GM19240 (cell line): ENCODE measurements around the gene SASH1.

Experiments used
- DNase-seq: peaks from one replicate; pipeline ENCODE4 v3.0.0; 2011; ENCODE audit warnings: low spot score; ENCODE audit not compliant: insufficient read length

Gene SASH1

DNA sequence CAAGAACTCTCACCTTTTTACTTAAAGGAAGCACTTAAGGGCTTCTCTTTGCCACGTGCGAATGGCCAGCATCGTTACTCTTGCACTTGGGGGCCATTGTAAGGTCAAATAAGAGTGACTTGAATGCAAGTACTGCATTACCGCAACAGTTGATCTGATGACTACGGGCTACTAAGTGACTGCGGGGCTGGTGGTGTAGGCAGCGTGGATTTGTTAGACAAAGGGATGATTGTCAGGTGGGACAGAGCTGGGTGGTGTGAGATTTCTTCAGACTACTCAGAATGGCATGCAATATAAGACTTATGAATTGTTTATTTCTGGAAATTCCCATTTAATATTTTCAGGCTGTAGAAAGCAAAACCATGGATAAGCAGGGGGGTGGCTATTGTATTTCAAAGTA lies 204.5 kb downstream of the SASH1 start:
- DNase-seq: no peak

DNA sequence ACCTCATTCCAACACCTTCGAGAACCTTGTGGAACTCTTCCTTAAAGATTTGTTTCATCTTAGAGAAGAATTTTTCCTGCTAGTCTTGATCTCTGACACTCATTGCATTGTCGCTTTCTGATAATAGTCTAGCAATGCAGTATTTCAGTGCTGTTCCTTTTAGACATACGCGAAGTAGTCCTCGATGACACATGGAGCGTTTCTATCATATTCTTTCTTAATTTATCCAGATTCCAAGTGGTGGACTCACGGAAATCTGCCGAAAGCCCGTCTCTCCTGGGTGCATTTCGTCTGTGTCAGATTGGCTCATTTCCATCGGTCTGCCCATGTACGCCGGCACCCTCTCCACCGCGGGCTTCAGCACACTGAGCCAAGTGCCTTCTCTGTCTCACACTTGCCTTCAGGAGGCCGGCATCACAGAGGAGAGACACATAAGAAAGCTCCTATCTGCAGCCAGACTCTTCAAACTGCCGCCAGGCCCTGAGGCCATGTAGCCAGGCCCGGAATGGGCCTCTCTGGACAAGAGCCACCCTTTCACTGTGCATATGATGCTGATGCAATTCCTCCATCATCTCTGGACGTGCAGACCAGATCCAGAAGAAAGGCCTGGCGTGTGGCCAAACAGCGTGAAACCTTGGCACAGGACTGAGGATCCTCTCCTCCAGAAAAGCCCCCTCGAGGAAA lies 205.6 kb downstream of the SASH1 start:
- no peak for DNase-seq

DNA sequence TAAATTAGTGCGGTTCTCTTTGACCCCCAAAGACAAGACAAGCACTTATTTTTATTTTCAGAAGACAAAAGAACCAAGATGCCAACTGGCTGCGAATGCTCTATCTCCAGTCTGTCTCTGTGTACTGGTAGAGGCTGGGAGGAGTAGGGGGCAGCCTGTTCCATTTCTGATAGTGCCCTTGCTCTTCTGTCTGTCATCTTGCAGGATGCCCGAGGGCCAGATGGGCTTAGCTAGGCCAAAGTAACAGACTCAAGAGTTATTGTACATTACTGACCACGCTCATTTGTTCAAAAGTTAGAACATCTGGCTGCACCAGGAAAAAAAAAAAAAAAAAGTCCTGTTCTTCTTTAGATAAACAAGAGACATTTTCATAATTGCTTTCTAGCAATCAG lies 206.1 kb downstream of the SASH1 start:
- DNase-seq: no peak

DNA sequence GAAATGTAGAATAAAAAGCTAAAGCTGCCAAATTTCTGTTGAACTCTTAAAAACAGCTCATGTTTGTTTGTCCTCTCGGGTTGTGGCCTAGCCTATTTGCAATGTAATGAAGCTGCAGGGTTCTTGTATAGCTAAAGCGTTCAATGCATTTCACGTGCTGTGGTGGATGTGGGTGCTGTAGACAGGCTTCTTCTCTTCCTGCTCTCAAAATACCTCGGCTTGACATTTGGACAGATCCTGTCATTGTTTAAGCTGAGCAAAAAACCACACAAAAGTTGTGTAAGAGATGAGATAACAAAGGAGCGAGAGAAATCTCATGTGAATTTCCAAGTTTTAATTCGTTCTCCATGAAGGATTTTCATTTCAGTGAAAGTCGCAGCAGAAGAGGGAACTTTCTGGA lies 207.9 kb downstream of the SASH1 start:
- DNase-seq: no peak

DNA sequence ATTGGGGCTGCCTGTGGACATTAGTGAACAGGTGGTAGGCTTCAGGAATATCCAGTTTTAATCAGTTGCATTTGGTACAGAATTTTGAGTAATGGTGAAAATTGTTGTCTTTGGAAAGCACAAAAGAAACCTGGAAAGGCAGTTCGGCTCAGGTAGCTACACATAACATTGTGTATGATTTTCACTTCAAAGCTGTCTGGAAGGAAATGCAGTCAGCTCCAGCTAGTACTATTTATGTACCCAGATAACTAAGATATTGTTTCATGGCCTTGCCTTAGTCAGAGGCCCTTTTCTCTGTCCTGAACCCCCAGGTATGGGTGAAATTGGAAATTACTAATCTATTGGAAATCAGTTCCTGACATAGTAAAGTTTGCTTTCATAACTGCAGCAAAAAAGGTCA lies 208.6 kb downstream of the SASH1 start:
- DNase-seq: no peak

- DNase-seq: no peak
Measured at GRCh38 chr6:148556410-148556809, 213.8 kb downstream of the SASH1 start.

DNA sequence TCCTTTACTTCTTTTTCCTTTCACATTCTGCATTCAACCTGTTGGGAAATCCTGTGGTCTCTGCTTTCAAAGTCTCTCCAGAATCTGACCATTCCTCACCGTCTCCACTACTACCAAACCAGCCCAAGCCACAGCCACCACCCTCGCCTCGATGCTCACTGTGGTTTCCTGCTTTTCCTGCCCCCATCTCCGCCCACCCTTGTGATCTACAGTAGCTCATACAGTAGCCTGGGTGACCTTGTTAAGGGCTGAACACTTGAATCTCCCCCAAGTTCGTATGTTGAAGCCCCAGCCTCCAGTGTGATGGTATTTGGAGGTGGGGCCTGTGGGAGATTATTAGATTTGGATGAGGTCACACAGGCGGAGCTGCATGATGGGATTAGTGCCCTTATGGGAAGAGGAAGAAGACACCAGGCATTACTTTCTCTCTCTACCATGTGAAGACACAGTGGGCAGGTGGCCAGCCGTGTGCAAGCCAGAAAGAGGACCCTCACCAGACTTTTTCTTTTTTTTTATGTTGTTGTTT lies 215.2 kb downstream of the SASH1 start:
- no peak for DNase-seq

- peak; percentile 54 for DNase-seq
Measured at GRCh38 chr6:148559848-148560433, 217.3 kb downstream of the SASH1 start.

DNA sequence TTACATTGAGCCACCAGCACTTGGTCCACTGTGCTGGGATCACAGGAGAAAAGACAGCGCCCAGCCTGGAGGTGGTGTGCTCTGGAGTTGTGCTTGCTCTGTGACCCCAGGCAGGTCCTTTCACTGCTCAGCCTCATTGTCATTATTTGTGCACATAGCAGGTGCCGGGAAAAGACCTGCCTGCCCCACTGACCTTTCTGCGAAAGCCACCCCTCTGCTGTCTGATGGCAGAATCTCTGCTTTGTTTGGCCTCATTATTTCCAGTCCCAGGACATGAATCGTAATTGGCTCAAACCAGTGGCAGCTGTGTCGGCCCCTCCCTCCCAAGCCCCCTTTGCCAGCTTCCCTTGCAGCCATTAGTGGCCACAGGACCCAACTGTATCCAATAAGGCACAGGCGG lies 219.0 kb downstream of the SASH1 start:
- DNase-seq: no peak

- DNase-seq: no peak
Measured at GRCh38 chr6:148563066-148563465, 220.4 kb downstream of the SASH1 start.

DNA sequence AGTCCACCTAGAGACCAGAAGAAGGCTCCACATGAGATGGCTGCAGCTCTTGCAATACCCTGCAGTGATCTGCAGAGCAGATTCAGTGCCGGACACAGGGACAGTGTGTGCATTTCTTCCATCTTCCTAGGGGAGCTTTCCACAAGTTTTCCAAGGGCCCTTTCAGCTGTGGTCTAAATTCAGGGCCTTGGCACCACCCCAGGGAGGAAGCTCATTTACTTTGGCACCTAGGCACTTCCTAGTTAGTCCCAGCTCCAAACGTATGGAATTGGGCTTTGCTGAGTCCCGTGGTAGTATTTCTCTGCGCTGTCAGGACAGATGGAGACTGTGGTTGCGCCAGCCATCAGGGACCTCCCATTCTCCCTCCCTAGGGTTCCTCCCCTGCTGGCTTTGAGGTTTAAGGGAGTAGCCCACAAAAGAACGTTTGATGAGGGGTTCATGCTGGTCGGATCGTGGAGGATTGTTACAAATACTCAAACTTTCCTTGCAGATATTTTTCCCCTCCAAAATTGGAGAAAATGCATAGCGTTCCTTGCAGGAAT lies 221.9 kb downstream of the SASH1 start:
- no peak for DNase-seq

DNA sequence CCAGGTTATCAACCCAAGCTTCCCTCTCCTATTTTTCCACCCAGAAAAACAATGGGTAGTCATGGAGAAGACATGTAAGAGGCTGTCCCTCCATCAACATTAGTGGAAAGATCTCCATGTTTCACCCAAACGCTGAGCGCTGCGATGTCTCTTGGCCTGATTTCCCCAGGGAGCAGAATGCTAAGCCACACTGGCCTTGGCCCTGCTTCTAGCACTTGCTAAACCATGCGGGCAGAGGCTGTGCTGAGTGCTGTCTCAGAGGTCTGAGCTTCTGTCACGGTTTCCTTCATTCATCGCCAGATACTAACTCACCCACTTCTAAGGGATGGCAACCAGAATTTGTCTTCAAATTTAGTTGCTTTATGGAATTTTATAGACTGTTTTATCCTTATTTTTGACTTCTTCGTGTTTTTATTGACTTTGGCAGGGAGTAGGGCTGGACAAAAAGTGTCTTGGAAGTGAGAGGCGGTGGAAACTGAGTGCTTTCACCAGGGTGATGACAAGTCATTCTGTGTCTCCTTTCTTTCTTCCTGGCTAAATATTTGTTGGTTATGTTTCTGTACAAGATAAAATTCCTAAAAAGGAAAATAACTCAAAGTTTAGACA lies 222.8 kb downstream of the SASH1 start:
- no peak for DNase-seq

GRCh38 chr6:148565930-148566663 lies 223.5 kb downstream of the SASH1 start:
- no peak for DNase-seq

GRCh38 chr6:148566664-148567350 lies 224.2 kb downstream of the SASH1 start:
- no peak for DNase-seq

DNA sequence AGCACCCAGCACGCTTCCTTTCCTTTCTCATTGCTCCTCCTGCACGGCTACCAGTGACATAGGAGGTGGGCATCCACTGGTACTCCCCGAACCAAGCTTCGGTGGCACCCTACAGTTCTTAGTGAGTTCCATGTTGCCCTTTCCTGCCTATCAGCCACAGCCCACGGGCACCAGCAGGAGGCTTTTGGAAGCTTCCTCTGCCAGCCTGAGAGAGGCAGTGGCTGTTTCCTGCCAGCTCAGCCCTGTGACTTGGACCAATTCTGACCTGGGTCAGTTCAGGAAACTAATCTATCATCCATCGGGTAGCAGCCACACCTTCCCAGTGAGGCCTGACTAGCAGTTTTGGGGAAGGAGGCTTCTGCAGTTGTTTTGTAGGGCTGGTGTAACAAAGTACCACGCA lies 227.8 kb downstream of the SASH1 start:
- no peak for DNase-seq

DNA sequence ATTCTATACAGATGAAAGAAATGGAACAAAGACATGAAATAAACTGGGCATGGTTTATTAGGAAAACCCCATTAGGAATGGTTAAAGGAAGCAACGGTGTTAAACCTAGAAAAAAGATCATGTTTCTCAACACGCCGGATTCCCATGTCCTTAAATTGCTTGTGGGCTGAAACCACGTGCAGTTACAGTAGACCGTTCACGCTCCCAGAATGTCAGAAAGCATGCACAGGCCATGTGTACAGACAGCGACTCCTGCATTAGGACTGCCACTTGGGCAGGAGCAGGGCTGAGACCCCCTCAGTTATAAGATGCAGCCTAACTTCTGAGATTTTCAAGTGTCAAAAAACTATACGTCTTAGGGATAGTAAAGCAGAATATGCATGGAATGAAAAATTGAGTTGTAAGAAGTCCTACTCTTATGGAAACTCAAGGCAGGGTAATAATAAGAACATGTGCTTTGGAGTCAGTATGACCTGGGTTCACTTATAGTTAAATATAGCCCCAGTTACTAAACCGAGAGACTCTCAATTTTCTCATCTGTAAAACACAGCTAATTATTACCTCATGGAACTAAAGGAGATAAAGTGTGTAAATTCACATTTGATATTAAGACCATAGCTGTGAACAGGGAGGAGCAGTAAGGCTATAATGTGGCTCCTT lies 230.2 kb downstream of the SASH1 start:
- no peak for DNase-seq

DNA sequence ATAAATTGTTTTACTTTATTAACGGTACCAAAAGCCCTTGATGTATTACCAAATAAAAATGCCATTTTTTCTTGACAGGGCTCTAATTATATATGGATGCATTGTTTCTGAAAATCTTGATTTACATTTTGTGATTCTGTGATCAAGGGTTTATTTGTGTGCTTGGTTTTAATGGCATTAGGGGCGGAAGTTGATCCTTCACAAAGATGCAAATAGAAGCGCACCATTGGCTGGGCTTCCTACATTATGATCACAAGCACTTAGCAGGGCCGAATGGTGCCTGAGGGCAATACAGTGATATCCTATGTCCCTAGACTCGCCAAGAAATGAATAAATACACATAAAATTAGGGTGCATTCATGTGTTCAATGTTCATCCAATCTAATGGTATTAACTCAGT lies 231.3 kb downstream of the SASH1 start:
- DNase-seq: no peak

DNA sequence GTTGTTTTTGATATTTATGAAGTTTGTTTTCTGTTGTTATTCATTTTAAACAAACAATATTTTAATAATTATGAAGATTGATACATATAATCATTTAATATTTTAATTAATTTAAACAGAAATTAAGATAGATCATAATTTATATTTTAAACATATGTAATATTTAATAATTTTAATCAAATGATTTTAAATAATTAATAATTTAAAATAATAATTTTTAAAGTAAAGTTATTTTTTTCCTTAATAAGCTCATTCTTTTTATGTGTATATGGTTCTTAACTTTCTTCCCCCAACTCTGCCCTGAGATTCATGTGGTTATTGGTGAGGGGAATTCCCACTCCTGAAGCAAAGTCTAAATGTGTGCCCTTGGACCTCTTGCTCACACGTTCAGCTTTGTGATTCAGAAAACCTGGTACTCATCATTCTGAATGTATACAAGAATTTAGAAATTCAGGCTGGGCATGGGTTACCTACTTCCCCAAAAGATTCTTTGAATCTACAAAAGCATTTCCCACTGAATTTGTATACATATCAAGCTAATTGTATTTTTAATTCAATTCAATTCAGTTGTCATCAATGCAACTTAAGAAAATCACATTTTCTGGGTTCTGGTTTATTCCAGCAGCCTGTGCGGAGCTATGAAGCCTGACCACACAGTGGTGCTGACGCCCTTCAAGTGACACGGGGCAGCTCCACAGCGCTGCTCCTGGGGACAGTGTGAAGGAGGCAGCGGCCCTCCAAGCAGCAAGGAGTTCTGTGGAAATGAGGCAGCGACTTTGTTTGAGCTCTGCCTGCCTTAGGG lies 235.2 kb downstream of the SASH1 start:
- DNase-seq: peak; percentile 64

GRCh38 chr6:148578489-148578814 lies 235.8 kb downstream of the SASH1 start:
- DNase-seq: no peak
